ENCODE data around the gene PUM1.

The PUM1 gene

GRCh38 chr1:31029026-31029425 lies 36.5 kb downstream of the PUM1 start:
- H3K36me3 ChIP-seq (ENCODE audit: control insufficient read depth, insufficient read depth, low read length): peaks cover 42% of the 10 kb centered on the region
- H3K9me3 ChIP-seq (ENCODE audit: control insufficient read depth, low read length): no peaks in the 10 kb centered on the region
- H3K27ac ChIP-seq (ENCODE audit: low read depth, low read length, severe bottlenecking): no peak overlapping the region
- H3K4me3 ChIP-seq (ENCODE audit: extremely low read depth, insufficient read depth, low read length, poor library complexity, severe bottlenecking): no peak overlapping the region
- H3K4me1 ChIP-seq (ENCODE audit: control insufficient read depth, insufficient read depth, low read length, poor library complexity, severe bottlenecking): peaks cover 25% of the 10 kb centered on the region

DNA sequence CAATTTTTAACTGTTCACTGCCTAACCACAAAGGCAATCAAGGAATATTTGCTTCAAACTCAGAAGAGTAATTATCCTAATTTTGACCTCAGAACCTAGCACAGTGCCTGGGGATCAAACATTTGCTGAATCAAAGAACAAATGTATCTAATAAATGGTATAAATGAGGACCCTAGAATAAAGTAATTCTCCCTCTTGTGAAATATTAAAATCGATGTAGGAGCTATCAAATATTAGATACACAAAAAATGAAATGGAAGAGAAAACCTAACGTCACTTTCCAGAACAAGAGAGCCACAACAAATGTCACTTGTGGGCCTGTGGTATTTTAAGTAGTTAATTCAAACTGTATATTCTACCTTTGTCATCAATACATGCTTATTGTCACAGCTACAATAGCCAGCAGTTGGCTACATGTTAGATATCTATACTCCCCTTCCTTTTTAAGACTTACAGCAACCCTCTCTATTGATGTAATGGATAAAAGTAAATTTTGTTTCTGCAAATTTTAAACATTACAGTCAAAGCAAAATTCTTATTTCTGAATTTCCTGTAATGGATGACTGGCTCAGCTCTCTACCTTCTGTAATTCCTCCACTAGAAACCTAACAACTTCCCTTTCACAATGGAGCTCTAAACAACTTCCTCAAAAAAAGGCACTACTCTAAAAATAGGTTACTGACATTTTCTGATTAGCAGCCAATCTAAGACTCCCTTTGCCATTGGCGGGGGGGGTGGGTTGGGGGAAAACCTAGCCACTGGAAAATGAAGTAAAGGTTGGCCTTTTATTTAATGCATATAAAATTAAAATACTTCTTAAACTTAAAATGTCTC lies 37.6 kb downstream of the PUM1 start:
- no CpG with 5 or more reads among the region's 3 CpGs for WGBS, 2 experiments (ENCODE audit: insufficient coverage in 2 of 2)
- H3K36me3 ChIP-seq (ENCODE audit: control insufficient read depth, insufficient read depth, low read length): peaks cover 44% of the 10 kb centered on the region
- H3K9me3 ChIP-seq (ENCODE audit: control insufficient read depth, low read length): no peaks in the 10 kb centered on the region
- H3K4me3 ChIP-seq (ENCODE audit: extremely low read depth, insufficient read depth, low read length, poor library complexity, severe bottlenecking): no peak overlapping the region
- H3K4me1 ChIP-seq (ENCODE audit: control insufficient read depth, insufficient read depth, low read length, poor library complexity, severe bottlenecking): peaks cover 25% of the 10 kb centered on the region
- H3K27ac ChIP-seq (ENCODE audit: low read depth, low read length, severe bottlenecking): peak overlapping the region; percentile 32

DNA sequence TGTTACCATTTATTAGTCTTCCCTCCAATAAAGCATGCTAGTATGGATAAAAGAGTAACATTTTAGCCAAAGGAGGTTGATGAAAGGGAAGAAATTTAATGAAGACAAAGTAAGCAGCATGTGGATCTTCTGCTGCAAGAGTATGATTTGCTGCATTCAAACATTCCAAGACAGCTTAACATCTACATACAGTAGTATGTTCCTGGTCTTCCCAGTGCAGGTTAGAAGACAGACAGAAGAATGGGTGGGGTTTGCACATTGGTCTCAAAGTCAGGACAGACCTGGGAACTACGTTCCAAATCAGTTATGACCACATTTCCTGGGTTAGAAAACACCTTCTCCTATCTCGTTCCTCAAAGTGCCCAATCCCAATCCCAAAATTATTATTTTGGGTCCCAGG lies 43.3 kb downstream of the PUM1 start:
- Histone ChIP-seq H3K9me3 (ENCODE audit: control insufficient read depth, low read length) (no peaks in the 10 kb centered on the region), H3K4me3 (ENCODE audit: extremely low read depth, insufficient read depth, low read length, poor library complexity, severe bottlenecking) (no peak overlapping the region), H3K4me1 (ENCODE audit: control insufficient read depth, insufficient read depth, low read length, poor library complexity, severe bottlenecking) (peaks cover 11% of the 10 kb centered on the region), H3K27ac (ENCODE audit: low read depth, low read length, severe bottlenecking) (no peak overlapping the region), H3K36me3 (ENCODE audit: control insufficient read depth, insufficient read depth, low read length) (peaks cover 46% of the 10 kb centered on the region)
- 100% methylated on average over 2 of the region's 2 CpGs; no CpG with 5 or more reads in 1 of the 2 experiments for WGBS, 2 experiments (ENCODE audit: insufficient coverage in 2 of 2)

DNA sequence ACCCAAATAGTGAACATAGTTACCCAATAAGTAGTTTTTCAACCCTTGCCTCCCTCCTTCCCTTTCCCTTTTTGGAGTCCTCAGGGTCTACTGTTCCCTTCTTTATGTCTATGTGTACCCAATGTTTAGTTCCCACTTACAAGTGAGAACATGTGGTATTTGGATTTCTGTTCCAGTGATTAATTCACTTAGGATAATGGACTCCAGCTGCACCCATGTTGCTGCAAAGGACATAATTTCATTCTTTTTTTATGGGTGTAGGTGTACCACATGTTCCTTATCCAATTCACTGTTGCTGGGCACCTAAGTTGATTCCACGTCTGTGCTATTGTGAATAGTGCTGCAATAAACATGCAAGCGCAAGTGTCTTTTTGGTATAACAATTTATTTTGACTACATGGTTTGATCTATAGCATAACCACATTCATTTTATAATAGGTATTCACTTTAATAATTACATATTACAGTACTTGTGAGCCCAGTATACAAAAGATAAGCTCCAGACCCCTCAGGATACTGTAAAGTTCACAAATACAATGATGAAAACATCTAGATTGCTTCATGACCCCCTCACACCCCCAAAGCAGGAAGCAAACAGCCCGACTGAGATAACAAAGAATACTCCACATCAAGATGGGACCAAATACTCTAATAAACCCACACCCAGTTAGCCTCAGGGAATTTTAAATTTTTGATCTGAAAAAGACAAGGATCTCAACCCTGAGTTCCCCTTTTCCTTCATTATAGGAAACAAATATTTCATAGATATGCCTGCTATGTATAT lies 45.3 kb downstream of the PUM1 start:
- no peak overlapping the region for H3K27ac ChIP-seq (ENCODE audit: low read depth, low read length, severe bottlenecking)
- H3K36me3 ChIP-seq (ENCODE audit: control insufficient read depth, insufficient read depth, low read length): peaks cover 52% of the 10 kb centered on the region
- no peak overlapping the region for H3K4me3 ChIP-seq (ENCODE audit: extremely low read depth, insufficient read depth, low read length, poor library complexity, severe bottlenecking)
- H3K4me1 ChIP-seq (ENCODE audit: control insufficient read depth, insufficient read depth, low read length, poor library complexity, severe bottlenecking): no peaks in the 10 kb centered on the region
- WGBS, 2 experiments (ENCODE audit: insufficient coverage in 2 of 2): 100% methylated on average over 1 of the region's 3 CpGs; no CpG with 5 or more reads in 1 of the 2 experiments
- no peaks in the 10 kb centered on the region for H3K9me3 ChIP-seq (ENCODE audit: control insufficient read depth, low read length)

DNA sequence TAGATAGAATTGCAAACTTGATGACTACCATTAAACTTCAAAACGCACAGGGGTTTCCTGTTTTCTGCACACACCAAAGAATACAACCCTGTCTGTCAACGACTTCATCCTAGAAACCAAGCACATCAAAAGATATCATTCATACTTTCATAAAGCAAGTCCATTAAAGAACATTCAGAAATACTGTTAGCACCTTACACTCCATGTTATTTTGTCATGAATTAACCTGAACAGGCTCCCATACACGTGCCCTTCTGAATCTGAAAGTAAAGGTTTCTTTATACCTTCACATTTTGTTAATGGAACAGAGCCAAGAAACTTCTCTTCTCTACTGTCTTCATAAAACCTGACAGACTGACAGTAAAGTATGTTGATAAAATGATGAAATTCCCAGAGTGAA lies 46.1 kb downstream of the PUM1 start:
- Histone ChIP-seq H3K9me3 (ENCODE audit: control insufficient read depth, low read length) (no peaks in the 10 kb centered on the region), H3K27ac (ENCODE audit: low read depth, low read length, severe bottlenecking) (no peak overlapping the region), H3K4me3 (ENCODE audit: extremely low read depth, insufficient read depth, low read length, poor library complexity, severe bottlenecking) (no peak overlapping the region), H3K4me1 (ENCODE audit: control insufficient read depth, insufficient read depth, low read length, poor library complexity, severe bottlenecking) (no peaks in the 10 kb centered on the region), H3K36me3 (ENCODE audit: control insufficient read depth, insufficient read depth, low read length) (peaks cover 52% of the 10 kb centered on the region)
- WGBS, 2 experiments (ENCODE audit: insufficient coverage in 2 of 2): 87 to 100% methylated on average over 2 to 3 of the region's 3 CpGs

- no CpG with 5 or more reads among the region's 3 CpGs for WGBS, 2 experiments (ENCODE audit: insufficient coverage in 2 of 2)
- Histone ChIP-seq H3K4me3 (ENCODE audit: extremely low read depth, insufficient read depth, low read length, poor library complexity, severe bottlenecking) (no peak overlapping the region), H3K27ac (ENCODE audit: low read depth, low read length, severe bottlenecking) (no peak overlapping the region), H3K9me3 (ENCODE audit: control insufficient read depth, low read length) (no peaks in the 10 kb centered on the region), H3K4me1 (ENCODE audit: control insufficient read depth, insufficient read depth, low read length, poor library complexity, severe bottlenecking) (no peaks in the 10 kb centered on the region), H3K36me3 (ENCODE audit: control insufficient read depth, insufficient read depth, low read length) (peaks cover 27% of the 10 kb centered on the region)
These were observed 48.6 kb downstream of the PUM1 start for GRCh38 chr1:31016868-31017267.

DNA sequence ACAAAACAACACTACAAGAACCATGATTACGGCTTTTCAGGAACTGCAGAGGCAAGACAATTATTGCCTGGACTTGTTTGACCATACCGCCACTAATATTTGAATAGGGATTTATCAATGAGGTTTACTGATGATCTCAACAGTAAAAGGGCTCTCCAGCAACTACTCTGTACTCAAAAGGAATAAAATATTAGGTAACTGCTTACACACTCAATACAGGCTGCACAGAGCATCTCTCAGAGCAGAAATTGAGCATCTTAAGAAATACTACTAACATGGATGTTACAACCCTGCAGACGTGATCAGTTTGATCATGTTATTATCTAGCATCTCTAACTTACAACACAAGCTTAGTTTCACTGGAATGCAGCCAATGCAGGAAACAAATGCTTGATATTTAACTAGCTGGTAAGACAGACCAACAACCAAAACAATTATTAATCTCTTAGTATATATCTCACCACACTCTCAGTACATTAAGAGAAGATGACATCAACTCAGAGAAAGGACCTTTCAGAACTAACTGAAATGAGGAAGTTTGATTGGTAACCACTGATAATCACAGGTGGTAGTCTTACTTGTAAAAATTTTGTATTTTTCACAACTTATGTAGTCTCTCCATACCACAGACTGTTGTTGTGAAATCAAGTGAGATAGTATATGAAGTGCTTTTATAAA lies 52.2 kb downstream of the PUM1 start:
- Histone ChIP-seq H3K9me3 (ENCODE audit: control insufficient read depth, low read length) (no peaks in the 10 kb centered on the region), H3K27ac (ENCODE audit: low read depth, low read length, severe bottlenecking) (no peak overlapping the region), H3K4me1 (ENCODE audit: control insufficient read depth, insufficient read depth, low read length, poor library complexity, severe bottlenecking) (peaks cover 16% of the 10 kb centered on the region), H3K36me3 (ENCODE audit: control insufficient read depth, insufficient read depth, low read length) (peaks cover 13% of the 10 kb centered on the region), H3K4me3 (ENCODE audit: extremely low read depth, insufficient read depth, low read length, poor library complexity, severe bottlenecking) (no peak overlapping the region)
- no CpG with 5 or more reads among the region's 3 CpGs for WGBS, 2 experiments (ENCODE audit: insufficient coverage in 2 of 2)

- H3K27ac ChIP-seq (ENCODE audit: low read depth, low read length, severe bottlenecking): no peak overlapping the region
- no peak overlapping the region for H3K4me3 ChIP-seq (ENCODE audit: extremely low read depth, insufficient read depth, low read length, poor library complexity, severe bottlenecking)
- H3K36me3 ChIP-seq (ENCODE audit: control insufficient read depth, insufficient read depth, low read length): peaks cover 11% of the 10 kb centered on the region
- peaks cover 25% of the 10 kb centered on the region for H3K4me1 ChIP-seq (ENCODE audit: control insufficient read depth, insufficient read depth, low read length, poor library complexity, severe bottlenecking)
- WGBS, 2 experiments (ENCODE audit: insufficient coverage in 2 of 2): no CpG with 5 or more reads among the region's 4 CpGs
- H3K9me3 ChIP-seq (ENCODE audit: control insufficient read depth, low read length): no peaks in the 10 kb centered on the region
These were observed 53.1 kb downstream of the PUM1 start for GRCh38 chr1:31012210-31012924.

DNA sequence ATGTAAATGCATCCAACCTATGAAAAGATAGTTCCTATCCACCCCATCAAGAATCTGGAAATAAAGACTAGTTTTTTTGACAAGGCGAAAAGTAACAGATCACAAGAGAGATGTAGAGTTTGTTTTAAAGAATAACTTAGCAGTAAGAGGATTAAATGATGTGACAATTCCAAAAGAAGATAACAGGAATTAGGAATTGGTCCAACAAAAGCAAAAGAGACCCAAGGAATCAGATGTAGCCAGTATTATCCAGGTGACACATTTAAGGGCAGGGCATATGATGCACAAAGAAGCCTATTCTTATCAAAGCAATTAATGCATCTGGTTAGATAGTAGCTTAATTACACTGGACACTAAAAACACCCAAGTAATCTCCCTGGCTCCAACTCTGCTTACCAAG lies 53.8 kb downstream of the PUM1 start:
- H3K27ac ChIP-seq (ENCODE audit: low read depth, low read length, severe bottlenecking): no peak overlapping the region
- no peaks in the 10 kb centered on the region for H3K9me3 ChIP-seq (ENCODE audit: control insufficient read depth, low read length)
- peaks cover 9% of the 10 kb centered on the region for H3K36me3 ChIP-seq (ENCODE audit: control insufficient read depth, insufficient read depth, low read length)
- 100% methylated on average over 1 of the region's 1 CpG for WGBS, 2 experiments (ENCODE audit: insufficient coverage in 2 of 2)
- no peak overlapping the region for H3K4me3 ChIP-seq (ENCODE audit: extremely low read depth, insufficient read depth, low read length, poor library complexity, severe bottlenecking)
- H3K4me1 ChIP-seq (ENCODE audit: control insufficient read depth, insufficient read depth, low read length, poor library complexity, severe bottlenecking): peaks cover 29% of the 10 kb centered on the region

Measured in mesodermal cell (in vitro differentiated cells).